ENCODE measurements around the gene OR4D1.
"Not testable (repeated sequence)": the region's sequence is repeated elsewhere in the genome, so short reads cannot be mapped to it uniquely, and the experiment has no call there.

Gene OR4D1

GRCh38 chr17:58147930-58148434, at the start of gene OR4D1:
Gene OR4D1, plus strand, starts transcription at chr17:58148384. Its CDS starts 6,770 bp downstream, at chr17:58155154.
- DNase-seq, result no peak

- no peak for DNase-seq
These were observed 47.7 kb upstream of the OR4D1 start for GRCh38 chr17:58100506-58100905.

- not testable (repeated sequence) for DNase-seq
These were observed 46.3 kb upstream of the OR4D1 start for GRCh38 chr17:58101898-58102297.

- DNase-seq, result no peak
These were observed 43.1 kb upstream of the OR4D1 start for GRCh38 chr17:58105093-58105492.

GRCh38 chr17:58107306-58107705, 40.9 kb upstream of the OR4D1 start:
- no peak for DNase-seq

- DNase-seq, result no peak
These were observed 39.0 kb upstream of the OR4D1 start for GRCh38 chr17:58109197-58109596.

GRCh38 chr17:58110012-58110411, 38.2 kb upstream of the OR4D1 start:
- DNase-seq, result no peak

- DNase-seq, result no peak
These were observed 36.5 kb upstream of the OR4D1 start for GRCh38 chr17:58111676-58112075.

GRCh38 chr17:58112970-58113631, 35.1 kb upstream of the OR4D1 start:
- DNase-seq, result peak; percentile 74 to 83

- DNase-seq, result no peak
These were observed 34.2 kb upstream of the OR4D1 start for GRCh38 chr17:58113947-58114346.

GRCh38 chr17:58117382-58117781, 30.8 kb upstream of the OR4D1 start:
- DNase-seq, result no peak

- DNase-seq, result no peak
These were observed 28.7 kb upstream of the OR4D1 start for GRCh38 chr17:58119491-58119890.

- peak; percentile 15 to 17 for DNase-seq
These were observed 27.9 kb upstream of the OR4D1 start for GRCh38 chr17:58120195-58120822.

- DNase-seq, result no peak
These were observed 26.3 kb upstream of the OR4D1 start for GRCh38 chr17:58121925-58122324.

GRCh38 chr17:58127846-58128245, 20.3 kb upstream of the OR4D1 start:
- no peak for DNase-seq

- not testable (repeated sequence) for DNase-seq
These were observed 15.5 kb upstream of the OR4D1 start for GRCh38 chr17:58132697-58133096.

- no peak for DNase-seq
These were observed 11.4 kb upstream of the OR4D1 start for GRCh38 chr17:58136669-58137279.

- no peak for DNase-seq
These were observed 6.7 kb upstream of the OR4D1 start for GRCh38 chr17:58141505-58141904.

GRCh38 chr17:58143335-58143734, 4.8 kb upstream of the OR4D1 start:
- not testable (repeated sequence) for DNase-seq

- no peak for DNase-seq
These were observed 3.4 kb upstream of the OR4D1 start for GRCh38 chr17:58144801-58145200.

- no peak for DNase-seq
These were observed 425 bp downstream of the OR4D1 start for GRCh38 chr17:58148609-58149008.

GRCh38 chr17:58150394-58150793, 2.2 kb downstream of the OR4D1 start:
- no peak for DNase-seq

- peak; percentile 8 to 50 for DNase-seq
These were observed 4.9 kb downstream of the OR4D1 start for GRCh38 chr17:58153046-58153445.

- no peak for DNase-seq
These were observed 5.5 kb downstream of the OR4D1 start for GRCh38 chr17:58153671-58154070.

Measured in stimulated activated CD4-positive, alpha-beta T cell treated with anti-CD3 and anti-CD28 coated beads, Interleukin-4, amount 100 ng/mL, for 4 hours (primary cell).